IMR-90 (cell line): ENCODE data around the gene ISM2. TPM values are rescaled to one million over a fixed set of nuclear protein-coding genes. Genes with fewer than 3 reads are reported as not detected.

Source experiments
- ATAC-seq: fragments of 200-7000 bp; cut with Tn5 transposase; 2 replicates; pipeline ENCODE4 v1.9.1; 2020; ENCODE audit warnings: low read depth, mild to moderate bottlenecking, moderate library complexity
- BruUV-seq: library from RNA; stranded (reverse); fragments of 400-500 nt; replicated peaks from 2 replicates; lab custom pipeline; 2021; lab: Mats Ljungman, UMichigan
- CTCF ChIA-PET: fragments of 300-600 bp; formaldehyde crosslinking; extraction: SDS; loops from one replicate; lab custom pipeline; 2021; ENCODE audit warnings: antibody characterized with exemption; lab: Yijun Ruan, JAX
- POLR2A ChIA-PET: fragments of 300-600 bp; sonication (Branson Sonifier 250); formaldehyde crosslinking; loops from one replicate; lab custom pipeline; 2022; ENCODE audit warnings: antibody characterized with exemption; ENCODE audit not compliant: unreplicated experiment; lab: Charles Lee
- DNase-seq: peaks from one replicate; pipeline ENCODE4 v3.0.0; 2013
- H2AFZ ChIP-seq: replicated peaks from 2 replicates; pipeline ENCODE3; 2013; ENCODE audit warnings: low read length, mild to moderate bottlenecking; ENCODE audit not compliant: poor library complexity
- H2AK5ac ChIP-seq: 2 replicates; pipeline ENCODE4 v1.6.1; 2013; ENCODE audit warnings: low read depth, low read length, inconsistent platforms
- H2AK9ac ChIP-seq: replicated peaks from 2 replicates; pipeline ENCODE3; 2013; ENCODE audit warnings: mild to moderate bottlenecking, low read depth, low read length, moderate library complexity; ENCODE audit not compliant: poor library complexity
- H2BK120ac ChIP-seq: 2 replicates; pipeline ENCODE4 v1.6.1; 2013; ENCODE audit warnings: low read depth, low read length, inconsistent platforms
- H2BK15ac ChIP-seq: 3 replicates; pipeline ENCODE4 v1.6.1; 2013; ENCODE audit warnings: low read depth, low read length, inconsistent platforms
- H2BK20ac ChIP-seq: 2 replicates; pipeline ENCODE4 v1.6.1; 2013; ENCODE audit warnings: low read depth, mild to moderate bottlenecking, inconsistent platforms, low read length, moderate library complexity
- H2BK5ac ChIP-seq: 2 replicates; pipeline ENCODE4 v1.6.1; 2013; ENCODE audit warnings: mild to moderate bottlenecking, low read depth, low read length, inconsistent platforms; ENCODE audit not compliant: poor library complexity, severe bottlenecking
- H3K14ac ChIP-seq: replicated peaks from 2 replicates; pipeline ENCODE4 v1.6.1; 2013; ENCODE audit warnings: low read depth, low read length, inconsistent platforms
- H3K18ac ChIP-seq: 2 replicates; pipeline ENCODE4 v1.6.1; 2013; ENCODE audit warnings: low read depth, low read length, control low read depth
- H3K23ac ChIP-seq: 2 replicates; pipeline ENCODE4 v1.6.1; 2013; ENCODE audit warnings: low read depth, low read length, inconsistent platforms
- H3K27ac ChIP-seq: 2 replicates; pipeline ENCODE4 v1.5.1; 2013; ENCODE audit warnings: mild to moderate bottlenecking, control low read depth, low read length; ENCODE audit not compliant: insufficient read depth
- H3K27me3 ChIP-seq: 2 replicates; pipeline ENCODE4 v1.6.1; 2013; ENCODE audit warnings: low read length; ENCODE audit not compliant: control insufficient read depth, insufficient read depth
- H3K36me3 ChIP-seq: 2 replicates; pipeline ENCODE4 v1.6.1; 2013; ENCODE audit warnings: low read length, mixed read lengths; ENCODE audit not compliant: control insufficient read depth, insufficient read depth
- H3K4ac ChIP-seq: 2 replicates; pipeline ENCODE4 v1.6.1; 2013; ENCODE audit warnings: low read depth, low read length, inconsistent platforms
- H3K4me1 ChIP-seq: 2 replicates; pipeline ENCODE4 v1.6.1; 2013; ENCODE audit warnings: low read length, mixed read lengths; ENCODE audit not compliant: control insufficient read depth, insufficient read depth
- H3K4me2 ChIP-seq: 2 replicates; pipeline ENCODE4 v1.6.1; 2013; ENCODE audit warnings: low read depth, mild to moderate bottlenecking, control low read depth, low read length, moderate library complexity
- H3K4me3 ChIP-seq: 2 replicates; pipeline ENCODE4 v1.5.1; 2013; ENCODE audit warnings: low read depth, mild to moderate bottlenecking, control low read depth, low read length, moderate library complexity; ENCODE audit not compliant: insufficient read depth
- H3K56ac ChIP-seq: 2 replicates; pipeline ENCODE4 v1.6.1; 2013; ENCODE audit warnings: low read length, inconsistent platforms; ENCODE audit not compliant: insufficient read depth; ENCODE audit errors: extremely low read depth
- H3K79me1 ChIP-seq, 2 experiments: 2 replicates each; pipeline ENCODE4 v1.6.1; 2013; ENCODE audit warnings: low read length in 2 of 2, inconsistent platforms in 1 of 2, low read depth in 1 of 2
- H3K9ac ChIP-seq: 2 replicates; pipeline ENCODE4 v1.6.1; 2013; ENCODE audit warnings: low read depth, low read length, control low read depth
- H3K9me1 ChIP-seq: 2 replicates; pipeline ENCODE4 v1.6.1; 2013; ENCODE audit warnings: low read length, inconsistent platforms; ENCODE audit not compliant: insufficient read depth
- H3K9me3 ChIP-seq: 2 replicates; pipeline ENCODE4 v1.6.1; 2013; ENCODE audit warnings: low read length; ENCODE audit not compliant: control insufficient read depth, insufficient read depth
- H4K20me1 ChIP-seq: 2 replicates; pipeline ENCODE4 v1.6.1; 2013; ENCODE audit warnings: low read length, inconsistent platforms; ENCODE audit not compliant: insufficient read depth
- H4K5ac ChIP-seq: 2 replicates; pipeline ENCODE4 v1.6.1; 2013; ENCODE audit warnings: mild to moderate bottlenecking, low read depth, low read length, control low read depth
- H4K8ac ChIP-seq, 2 experiments: 2 replicates each; pipeline ENCODE4 v1.6.1; 2013; ENCODE audit warnings: low read depth in 2 of 2, low read length in 2 of 2, control low read depth in 1 of 2, inconsistent platforms in 1 of 2
- H4K91ac ChIP-seq: 2 replicates; pipeline ENCODE4 v1.6.1; 2013; ENCODE audit warnings: low read depth, low read length, inconsistent platforms; ENCODE audit not compliant: insufficient read depth
- BHLHE40 ChIP-seq: fragments of 150-350 bp; IDR thresholded peaks from 2 replicates; pipeline ENCODE4 v1.6.1; 2016; ENCODE audit warnings: mild to moderate bottlenecking, low read depth, low read length
- CHD1 ChIP-seq: IDR thresholded peaks from 2 replicates; pipeline ENCODE4 v1.6.1; 2012; ENCODE audit warnings: low read depth, low read length, improper control_type of control experiment
- CTCF ChIP-seq: conservative IDR thresholded peaks from 2 replicates; pipeline ENCODE4 v1.5.1; 2012; ENCODE audit warnings: mild to moderate bottlenecking, low read depth, low read length, improper control_type of control experiment
- ELK1 ChIP-seq: fragments of 150-350 bp; IDR thresholded peaks from 2 replicates; pipeline ENCODE4 v1.6.1; 2016; ENCODE audit warnings: low read depth, mild to moderate bottlenecking, low read length, moderate library complexity, borderline replicate concordance
- FOS ChIP-seq: fragments of 150-350 bp; IDR thresholded peaks from 2 replicates; pipeline ENCODE4 v1.6.1; 2016; ENCODE audit warnings: low read depth, low read length
- MAFK ChIP-seq: IDR thresholded peaks from 2 replicates; pipeline ENCODE4 v1.6.1; 2012; ENCODE audit warnings: low read depth, low read length, improper control_type of control experiment
- MAZ ChIP-seq: IDR thresholded peaks from 2 replicates; pipeline ENCODE4 v1.6.1; 2012; ENCODE audit warnings: low read depth, mild to moderate bottlenecking, low read length, improper control_type of control experiment, moderate library complexity, borderline replicate concordance
- MXI1 ChIP-seq: IDR thresholded peaks from 2 replicates; pipeline ENCODE4 v1.6.1; 2012; ENCODE audit warnings: low read depth, mild to moderate bottlenecking, low read length, moderate library complexity, borderline replicate concordance
- NFE2L2 ChIP-seq: fragments of 150-350 bp; IDR thresholded peaks from 2 replicates; pipeline ENCODE4 v1.6.1; 2016; ENCODE audit warnings: low read depth, mild to moderate bottlenecking, low read length
- POLR2A ChIP-seq: IDR thresholded peaks from 2 replicates; pipeline ENCODE4 v1.6.1; 2012; ENCODE audit warnings: mild to moderate bottlenecking, low read depth, low read length
- RAD21 ChIP-seq: IDR thresholded peaks from 2 replicates; pipeline ENCODE4 v1.6.1; 2012; ENCODE audit warnings: low read length, improper control_type of control experiment
- RCOR1 ChIP-seq: IDR thresholded peaks from 2 replicates; pipeline ENCODE4 v1.6.1; 2012; ENCODE audit warnings: mild to moderate bottlenecking, low read length, improper control_type of control experiment; ENCODE audit not compliant: insufficient replicate concordance
- RFX5 ChIP-seq: IDR thresholded peaks from 2 replicates; pipeline ENCODE4 v1.8.0; 2012; ENCODE audit warnings: low read depth, mild to moderate bottlenecking, low read length, moderate library complexity
- SMC3 ChIP-seq: fragments of 150-350 bp; IDR thresholded peaks from 2 replicates; pipeline ENCODE4 v1.6.1; 2016; ENCODE audit warnings: low read depth, mild to moderate bottlenecking, antibody characterized with exemption, low read length, moderate library complexity
- USF2 ChIP-seq: fragments of 150-350 bp; IDR thresholded peaks from 2 replicates; pipeline ENCODE4 v1.6.1; 2017; ENCODE audit warnings: mild to moderate bottlenecking, antibody characterized with exemption, low read length, low read depth
- WGBS, 2 experiments: methylation state at CpG; one replicate each; pipeline versions ENCODE4 v1.1.5 to v1.1.7; 2013; ENCODE audit warnings: missing lambda C conversion rate in 2 of 2; ENCODE audit not compliant: insufficient read length in 1 of 2; ENCODE audit errors: extremely low coverage in 2 of 2; 5-methylcytosine and 5-hydroxymethylcytosine counted together
- dilution Hi-C: fragments of 300-500 bp; cut with HindIII; formaldehyde crosslinking; loops from one replicate; pipeline ENCODE4 v1.14.3; 2018; ENCODE audit warnings: low sequenced_read_pairs; ENCODE audit not compliant: unreplicated experiment
- in situ Hi-C: fragments of 300-500 bp; cut with MboI; formaldehyde crosslinking; loops from 3 replicates; pipeline ENCODE4 v1.14.3; 2019; ENCODE audit warnings: low sequenced_read_pairs, inconsistent platforms, mixed read lengths
- intact Hi-C: fragments of 100-400 bp; cut with micrococcal nuclease; formaldehyde crosslinking; loops from 2 replicates; pipeline ENCODE4 v1.10.0; 2022
- polyA plus RNA-seq, 3 experiments: library from polyadenylated mRNA; depleted of rRNA; stranded (reverse); fragments of >200 nt; gene quantifications; 2 replicates each; pipeline ENCODE4 v1.2.3, GENCODE V29; 2012; ENCODE audit warnings: low replicate concordance in 1 of 3
- total RNA-seq: library from RNA; depleted of rRNA; stranded (reverse); fragments of >200 nt; gene quantifications from 2 replicates; pipeline ENCODE4 v1.2.3, GENCODE V29; 2012

ISM2 gene
- total and polyA plus RNA-seq, 2 of the 4 experiments (the other 2 are of a cell fraction), result under 0.01 to 0.12 TPM

- H4K20me1 ChIP-seq, result no peaks in the 10 kb centered on the region
- no TSS peak for BruUV-seq
- H3K9me1 ChIP-seq, result peaks cover 3% of the 10 kb centered on the region; the same call in 1 of the 2 replicates
- no peak overlapping the region for H2BK15ac ChIP-seq
- no peaks in the 10 kb centered on the region for H3K9me3 ChIP-seq
- POLR2A ChIA-PET, result no interaction called here
- no peak overlapping the region for H4K91ac ChIP-seq
- H2BK120ac ChIP-seq, result no peak overlapping the region
- no peak overlapping the region for H3K23ac ChIP-seq
- CTCF ChIA-PET, result no interaction called here
- TF ChIP-seq USF2 (no peak), MXI1 (no peak), NFE2L2 (no peak), RCOR1 (no peak), ELK1 (no peak), CTCF (no peak), SMC3 (no peak), RFX5 (no peak), MAFK (no peak), CHD1 (no peak), FOS (no peak), RAD21 (no peak), BHLHE40 (no peak), POLR2A (no peak), MAZ (no peak)
- H3K27ac ChIP-seq, result no peak overlapping the region
- H2AFZ ChIP-seq, result no peak overlapping the region
- H4K5ac ChIP-seq, result no peak overlapping the region
- H3K9ac ChIP-seq, result no peak overlapping the region
- H2AK9ac ChIP-seq, result no peak overlapping the region
- no peak overlapping the region for H3K4me3 ChIP-seq
- H3K79me1 ChIP-seq, result peaks cover 0 to 3% of the 10 kb centered on the region in 2 experiments; a peak in 1 of 4 replicates
- no peak for ATAC-seq
- peaks cover 12% of the 10 kb centered on the region for H3K36me3 ChIP-seq
- intact Hi-C loops, result no loop called here
- H3K4me2 ChIP-seq, result no peak overlapping the region
- no peak overlapping the region for H2BK20ac ChIP-seq
- peaks cover 8% of the 10 kb centered on the region for H3K4me1 ChIP-seq
- no peak overlapping the region for H2AK5ac ChIP-seq
- H3K18ac ChIP-seq, result peak overlapping the region; percentile 10; the same call in 1 of the 2 replicates
- in situ Hi-C loops, result no loop called here
- H3K4ac ChIP-seq, result no peak overlapping the region
- H3K27me3 ChIP-seq, result no peaks in the 10 kb centered on the region
- no peak overlapping the region for H3K14ac ChIP-seq
- dilution Hi-C loops, result no loop called here
- 100% methylated on average over 3 of the region's 3 CpGs; no CpG with 5 or more reads in 1 of the 2 experiments for WGBS, 2 experiments
- H2BK5ac ChIP-seq, result no peak overlapping the region
- H3K56ac ChIP-seq, result no peak overlapping the region
- no peak overlapping the region for H4K8ac ChIP-seq
- no peak for DNase-seq
These were observed 9.1 kb upstream of the ISM2 start for GRCh38 chr14:77507762-77508161.
